ENCODE results near the gene CCDC141.

Gene CCDC141

DNA sequence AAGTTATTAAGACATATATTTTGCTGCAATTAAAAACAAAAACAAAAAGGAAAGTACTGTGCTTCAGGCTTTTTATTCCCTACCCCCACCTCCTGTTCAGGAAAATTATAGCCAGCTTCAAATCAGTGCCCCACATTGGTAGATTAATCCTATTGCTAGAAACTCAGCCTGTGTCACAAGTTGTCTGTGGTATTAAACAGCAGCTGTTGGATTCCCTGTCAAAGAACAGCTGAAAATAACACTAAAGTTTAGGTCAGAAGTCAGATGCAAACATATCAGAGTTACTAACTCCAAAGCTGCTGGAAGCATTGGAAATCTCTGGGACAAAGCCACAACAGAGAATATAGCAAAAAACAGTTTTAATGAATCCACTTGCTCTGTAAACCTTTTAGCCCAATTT is 818 bp upstream of the CCDC141 start:
- TF ChIP-seq POLR2AphosphoS5 (IDR thresholded peaks at IDR 0.05; ENCODE audit: low read depth, low read length) (no peak), REST (IDR thresholded peaks at IDR 0.05; ENCODE audit: insufficient read depth in 1 of 2, low read depth in 2 of 2, low read length in 2 of 2) (no peak), SIN3A (IDR thresholded peaks at IDR 0.05; ENCODE audit: borderline replicate concordance, insufficient read depth, low read length) (no peak), TAF1 (IDR thresholded peaks at IDR 0.05; ENCODE audit: borderline replicate concordance, insufficient read depth, low read length) (no peak), FOXP2 (optimal IDR thresholded peaks at IDR 0.05; ENCODE audit: borderline replicate concordance, extremely low read depth, extremely low read length, insufficient read depth) (no peak)

GRCh38 chr2:179049203-179049545 is 763 bp downstream of the CCDC141 start:
- TF ChIP-seq POLR2AphosphoS5 (IDR thresholded peaks at IDR 0.05; ENCODE audit: low read depth, low read length): no peak
- no peak for TF ChIP-seq REST (IDR thresholded peaks at IDR 0.05; ENCODE audit: insufficient read depth in 1 of 2, low read depth in 2 of 2, low read length in 2 of 2)
- TF ChIP-seq TAF1 (IDR thresholded peaks at IDR 0.05; ENCODE audit: borderline replicate concordance, insufficient read depth, low read length): no peak
- TF ChIP-seq FOXP2 (optimal IDR thresholded peaks at IDR 0.05; ENCODE audit: borderline replicate concordance, extremely low read depth, extremely low read length, insufficient read depth): no peak
- TF ChIP-seq SIN3A (IDR thresholded peaks at IDR 0.05; ENCODE audit: borderline replicate concordance, insufficient read depth, low read length): no peak

DNA sequence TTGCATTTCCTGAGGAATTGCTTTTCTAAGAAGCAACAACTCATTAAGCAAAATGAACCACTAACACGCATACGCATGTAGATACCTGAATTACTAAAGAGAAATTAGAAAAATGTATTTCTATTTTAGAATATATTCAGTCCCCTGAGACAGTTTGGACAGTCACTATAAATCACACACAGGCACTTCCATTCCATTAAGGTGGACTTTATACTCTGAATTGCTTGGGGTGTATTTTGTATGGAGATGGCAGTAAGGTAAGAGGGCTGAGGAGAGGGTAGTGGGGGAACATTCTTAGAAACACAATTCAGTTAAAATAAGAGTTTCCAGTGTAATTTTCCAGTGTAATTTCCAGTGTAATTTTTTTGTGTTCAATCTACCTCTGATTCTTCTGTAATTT is 1.8 kb downstream of the CCDC141 start:
- TF ChIP-seq POLR2AphosphoS5 (IDR thresholded peaks at IDR 0.05; ENCODE audit: low read depth, low read length) (no peak), SIN3A (IDR thresholded peaks at IDR 0.05; ENCODE audit: borderline replicate concordance, insufficient read depth, low read length) (no peak), TAF1 (IDR thresholded peaks at IDR 0.05; ENCODE audit: borderline replicate concordance, insufficient read depth, low read length) (no peak), REST (IDR thresholded peaks at IDR 0.05; ENCODE audit: insufficient read depth in 1 of 2, low read depth in 2 of 2, low read length in 2 of 2) (no peak), FOXP2 (optimal IDR thresholded peaks at IDR 0.05; ENCODE audit: borderline replicate concordance, extremely low read depth, extremely low read length, insufficient read depth) (no peak)

DNA sequence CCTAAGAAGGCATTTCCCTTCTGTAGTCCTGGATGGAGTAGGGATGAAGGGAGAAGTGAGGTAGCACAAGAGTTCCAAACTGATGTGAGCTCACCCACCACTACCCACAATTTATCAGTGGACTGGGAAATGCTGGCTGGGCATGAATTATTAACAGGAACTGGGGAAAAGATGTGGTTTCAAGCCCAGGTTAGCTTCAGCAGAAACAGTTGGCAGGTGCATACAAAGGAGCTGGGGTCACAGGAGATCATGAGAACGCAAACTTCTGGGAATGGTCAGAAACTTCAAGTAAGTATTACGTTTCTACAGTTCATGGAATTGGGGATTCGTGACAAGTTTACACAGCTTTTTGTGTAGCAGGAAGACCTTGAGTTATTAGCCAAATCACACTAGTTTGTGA is 5.4 kb downstream of the CCDC141 start:
- TF ChIP-seq FOXP2 (optimal IDR thresholded peaks at IDR 0.05; ENCODE audit: borderline replicate concordance, extremely low read depth, extremely low read length, insufficient read depth): no peak
- no peak for TF ChIP-seq POLR2AphosphoS5 (IDR thresholded peaks at IDR 0.05; ENCODE audit: low read depth, low read length)

- TF ChIP-seq POLR2AphosphoS5 (IDR thresholded peaks at IDR 0.05; ENCODE audit: low read depth, low read length): no peak
- TF ChIP-seq TAF1 (IDR thresholded peaks at IDR 0.05; ENCODE audit: borderline replicate concordance, insufficient read depth, low read length): no peak
- no peak for TF ChIP-seq REST (IDR thresholded peaks at IDR 0.05; ENCODE audit: insufficient read depth in 1 of 2, low read depth in 2 of 2, low read length in 2 of 2)
- no peak for TF ChIP-seq SIN3A (IDR thresholded peaks at IDR 0.05; ENCODE audit: borderline replicate concordance, insufficient read depth, low read length)
- no peak for TF ChIP-seq FOXP2 (optimal IDR thresholded peaks at IDR 0.05; ENCODE audit: borderline replicate concordance, extremely low read depth, extremely low read length, insufficient read depth)
These were observed 12.1 kb downstream of the CCDC141 start for GRCh38 chr2:179037807-179038206.
